HFFc6 (cell line): Measurements from ENCODE around the gene ZNF441. TPM values are rescaled to one million over a fixed set of nuclear protein-coding genes. Genes with fewer than 3 reads are reported as not detected.

ENCODE experiments used
- DNase-seq: peaks from one replicate; pipeline ENCODE4 v3.0.0-alpha.2; 2018
- H3K27ac Mint-ChIP-seq: 2 replicates; pipeline ENCODE4 v1.8.0; 2020; ENCODE audit warnings: mild to moderate bottlenecking, mixed read lengths
- H3K27me3 Mint-ChIP-seq: 2 replicates; pipeline ENCODE4 v1.8.0; 2021; ENCODE audit warnings: mild to moderate bottlenecking, moderate library complexity, mixed read lengths; ENCODE audit not compliant: insufficient read depth
- H3K36me3 Mint-ChIP-seq: 2 replicates; pipeline ENCODE4 v1.8.0; 2021; ENCODE audit warnings: low read depth, mixed read lengths
- H3K4me1 Mint-ChIP-seq: 2 replicates; pipeline ENCODE4 v1.8.0; 2020; ENCODE audit warnings: low read depth, mixed read lengths
- H3K4me3 Mint-ChIP-seq: 2 replicates; pipeline ENCODE4 v1.8.0; 2020; ENCODE audit warnings: mild to moderate bottlenecking, moderate library complexity, mixed read lengths
- H3K9me3 Mint-ChIP-seq: 2 replicates; pipeline ENCODE4 v1.8.0; 2020; ENCODE audit warnings: mild to moderate bottlenecking, mixed read lengths
- CTCF ChIP-seq: fragments of 200-600 bp; sonication (generic); IDR thresholded peaks from 2 replicates; pipeline ENCODE4 v1.5.0; 2021; ENCODE audit warnings: antibody characterized with exemption, mild to moderate bottlenecking
- total RNA-seq, 6 experiments: library from RNA; stranded (reverse); fragmentation: NEBNext Ultra II Directional; extraction: Animal tissue kit (Norgen Biotek cat#: 25700); gene quantifications; 2 replicates in 1 of 6; 3 replicates in 5 of 6; pipeline ENCODE4 v1.2.3, GENCODE V29; 2021

ZNF441 gene
- total RNA-seq, 6 experiments from 2014 or later, result 4.0 to 5.4 (median 4.7) TPM

GRCh38 chr19:11780431-11781020 is 13.7 kb downstream of the ZNF441 start:
- no peak for TF ChIP-seq CTCF
- no peak for DNase-seq
- peaks cover 92% of the 10 kb centered on the region for H3K36me3 Mint-ChIP-seq
- no peaks in the 10 kb centered on the region for H3K4me1 Mint-ChIP-seq
- H3K9me3 Mint-ChIP-seq, result peaks cover 95% of the 10 kb centered on the region
- H3K4me3 Mint-ChIP-seq, result no peak overlapping the region
- H3K27ac Mint-ChIP-seq, result no peak overlapping the region
- no peaks in the 10 kb centered on the region for H3K27me3 Mint-ChIP-seq

GRCh38 chr19:11781295-11782057 is 14.7 kb downstream of the ZNF441 start:
- no peak for TF ChIP-seq CTCF
- no peak overlapping the region for H3K4me3 Mint-ChIP-seq
- peaks cover 93% of the 10 kb centered on the region for H3K9me3 Mint-ChIP-seq
- H3K4me1 Mint-ChIP-seq, result no peaks in the 10 kb centered on the region
- DNase-seq, result peak; percentile 15
- peaks cover 91% of the 10 kb centered on the region for H3K36me3 Mint-ChIP-seq
- no peak overlapping the region for H3K27ac Mint-ChIP-seq
- H3K27me3 Mint-ChIP-seq, result no peaks in the 10 kb centered on the region

- no peak for DNase-seq
- Mint-ChIP-seq H3K27me3 (no peaks in the 10 kb centered on the region), H3K9me3 (peaks cover 95% of the 10 kb centered on the region), H3K27ac (no peak overlapping the region), H3K4me1 (no peaks in the 10 kb centered on the region), H3K4me3 (no peak overlapping the region), H3K36me3 (peaks cover 79% of the 10 kb centered on the region)
- no peak for TF ChIP-seq CTCF
Measured at GRCh38 chr19:11783767-11784166, 17.0 kb downstream of the ZNF441 start.

- peaks cover 95% of the 10 kb centered on the region for H3K9me3 Mint-ChIP-seq
- TF ChIP-seq CTCF, result no peak
Measured at GRCh38 chr19:11784356-11784755, 17.6 kb downstream of the ZNF441 start.

GRCh38 chr19:11787536-11787935 is 20.7 kb downstream of the ZNF441 start:
- DNase-seq, result no peak
- H3K9me3 Mint-ChIP-seq, result peaks cover 82% of the 10 kb centered on the region

More at GRCh38 chr19:11784356-11784755, 17.6 kb downstream of the ZNF441 start:
- H3K4me3 Mint-ChIP-seq, result no peak overlapping the region
- no peaks in the 10 kb centered on the region for H3K27me3 Mint-ChIP-seq
- peaks cover 79% of the 10 kb centered on the region for H3K36me3 Mint-ChIP-seq
- no peak overlapping the region for H3K27ac Mint-ChIP-seq
- DNase-seq, result no peak
- no peaks in the 10 kb centered on the region for H3K4me1 Mint-ChIP-seq

More at GRCh38 chr19:11787536-11787935, 20.7 kb downstream of the ZNF441 start:
- no peaks in the 10 kb centered on the region for H3K27me3 Mint-ChIP-seq
- H3K27ac Mint-ChIP-seq, result no peak overlapping the region
- no peaks in the 10 kb centered on the region for H3K4me1 Mint-ChIP-seq
- no peak for TF ChIP-seq CTCF
- no peak overlapping the region for H3K4me3 Mint-ChIP-seq
- H3K36me3 Mint-ChIP-seq, result peaks cover 58% of the 10 kb centered on the region
